GM21529 (cell line): ENCODE data around the gene BCL11B.

ENCODE experiments used
- ATAC-seq: cut with Tn5 transposase; IDR thresholded peaks from one replicate; pipeline ENCODE4 v1.9.1; 2021; ENCODE audit not compliant: unreplicated experiment

BCL11B gene

DNA sequence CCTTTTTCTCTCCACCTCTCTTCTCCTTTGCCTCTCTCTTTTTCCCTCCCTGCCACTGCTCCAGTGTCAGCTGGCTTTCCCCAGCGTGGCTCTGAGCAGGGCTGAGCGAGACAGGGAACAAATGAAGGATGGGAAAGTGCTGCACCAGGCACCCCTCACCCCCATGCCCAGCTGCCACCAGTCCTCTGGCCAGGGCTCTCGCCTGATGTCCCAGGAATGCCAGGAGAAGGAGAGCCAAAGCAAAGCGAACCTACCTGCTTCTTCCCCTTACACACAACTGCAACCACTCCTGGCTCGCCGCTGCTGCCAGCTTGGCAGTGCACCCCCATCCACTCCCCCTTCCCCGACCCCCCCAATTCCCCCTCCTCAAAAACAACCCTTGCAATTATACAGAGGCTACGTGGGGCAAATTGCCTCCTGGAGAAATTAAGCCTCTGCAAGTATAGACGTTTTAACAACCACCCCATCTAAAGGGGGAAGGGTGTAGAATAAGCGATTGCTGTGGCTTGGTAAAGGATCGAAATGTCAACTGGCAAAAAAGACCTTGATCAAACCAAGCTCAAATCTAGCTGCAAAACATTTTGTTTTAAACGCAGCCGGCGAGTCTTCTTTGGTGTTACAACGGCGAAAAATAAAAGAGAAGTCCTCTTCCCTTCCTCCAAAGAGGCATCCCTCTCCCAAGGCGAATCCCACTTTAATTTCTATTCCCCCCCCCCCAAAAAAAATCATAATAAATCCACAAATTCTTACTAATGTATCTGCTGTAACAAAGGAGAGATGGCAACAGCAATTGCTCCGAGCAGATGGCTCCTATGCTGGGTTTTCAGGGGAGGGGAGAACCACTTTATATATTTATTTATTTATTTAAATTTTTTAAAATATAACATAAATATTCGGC lies 2.9 kb downstream of the BCL11B start:
- no peak for ATAC-seq

DNA sequence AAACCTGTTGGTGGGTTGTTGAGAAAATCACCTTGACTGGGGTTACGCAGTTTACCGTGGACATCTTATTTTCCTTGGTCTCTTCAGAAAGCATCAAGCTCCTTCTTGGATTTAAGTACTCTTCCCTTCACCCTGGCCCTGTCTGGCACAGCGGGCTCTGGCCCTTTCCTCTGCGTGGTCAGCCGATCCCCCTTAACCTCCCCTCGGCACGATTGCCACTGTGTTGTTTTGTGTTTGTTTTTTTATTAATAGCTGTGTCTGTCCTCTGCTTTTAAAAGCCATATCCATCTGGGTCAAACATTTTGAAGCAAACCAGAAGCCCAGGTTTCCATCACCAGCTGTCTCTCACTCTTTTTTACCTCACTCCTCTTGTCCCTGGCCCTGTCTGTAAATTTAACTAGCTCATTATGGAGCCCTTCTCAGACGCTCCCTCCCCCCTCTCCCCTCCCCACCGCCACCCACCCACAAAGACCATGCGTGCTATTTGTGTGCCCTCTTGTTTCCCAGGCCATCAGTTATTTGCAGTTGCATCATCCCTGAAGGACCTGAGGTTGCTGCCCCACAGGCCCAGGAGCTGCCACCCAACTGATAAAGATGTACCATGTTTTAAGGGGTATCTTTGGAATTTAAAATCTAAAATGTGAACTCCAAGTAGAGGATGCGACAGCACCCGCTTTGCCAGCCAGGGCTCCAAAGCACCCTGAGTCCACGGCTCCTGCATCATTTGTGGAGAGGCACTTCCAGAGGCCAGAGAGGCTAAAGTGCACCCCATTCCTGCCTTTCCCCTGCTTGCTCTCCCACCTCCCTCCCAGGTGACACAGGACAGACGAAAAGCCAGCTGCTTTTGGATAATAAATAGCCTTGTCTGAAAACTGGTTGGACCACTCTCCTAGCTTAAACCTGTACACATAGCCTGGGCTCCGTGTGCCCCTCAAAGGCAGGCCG lies 3.9 kb downstream of the BCL11B start:
- ATAC-seq = no peak

DNA sequence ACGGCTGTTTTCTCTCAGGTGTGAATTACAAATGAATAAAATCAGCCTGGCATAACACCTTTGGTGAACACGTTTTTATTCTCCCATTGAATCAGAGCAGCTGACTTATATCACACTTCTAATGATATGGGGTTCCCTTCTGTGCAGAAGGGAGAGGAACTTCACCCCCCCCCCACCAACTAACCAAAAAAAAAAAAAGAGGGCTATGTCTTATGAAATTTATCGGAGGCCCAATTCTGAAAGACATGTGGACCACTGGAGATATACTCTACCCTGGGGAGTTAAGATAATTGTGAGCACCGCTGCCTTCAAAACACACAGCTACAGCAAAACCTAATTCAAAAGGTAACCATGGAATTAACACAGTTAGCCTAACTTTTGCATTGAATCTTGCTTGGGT lies 4.6 kb downstream of the BCL11B start:
- no peak for ATAC-seq

DNA sequence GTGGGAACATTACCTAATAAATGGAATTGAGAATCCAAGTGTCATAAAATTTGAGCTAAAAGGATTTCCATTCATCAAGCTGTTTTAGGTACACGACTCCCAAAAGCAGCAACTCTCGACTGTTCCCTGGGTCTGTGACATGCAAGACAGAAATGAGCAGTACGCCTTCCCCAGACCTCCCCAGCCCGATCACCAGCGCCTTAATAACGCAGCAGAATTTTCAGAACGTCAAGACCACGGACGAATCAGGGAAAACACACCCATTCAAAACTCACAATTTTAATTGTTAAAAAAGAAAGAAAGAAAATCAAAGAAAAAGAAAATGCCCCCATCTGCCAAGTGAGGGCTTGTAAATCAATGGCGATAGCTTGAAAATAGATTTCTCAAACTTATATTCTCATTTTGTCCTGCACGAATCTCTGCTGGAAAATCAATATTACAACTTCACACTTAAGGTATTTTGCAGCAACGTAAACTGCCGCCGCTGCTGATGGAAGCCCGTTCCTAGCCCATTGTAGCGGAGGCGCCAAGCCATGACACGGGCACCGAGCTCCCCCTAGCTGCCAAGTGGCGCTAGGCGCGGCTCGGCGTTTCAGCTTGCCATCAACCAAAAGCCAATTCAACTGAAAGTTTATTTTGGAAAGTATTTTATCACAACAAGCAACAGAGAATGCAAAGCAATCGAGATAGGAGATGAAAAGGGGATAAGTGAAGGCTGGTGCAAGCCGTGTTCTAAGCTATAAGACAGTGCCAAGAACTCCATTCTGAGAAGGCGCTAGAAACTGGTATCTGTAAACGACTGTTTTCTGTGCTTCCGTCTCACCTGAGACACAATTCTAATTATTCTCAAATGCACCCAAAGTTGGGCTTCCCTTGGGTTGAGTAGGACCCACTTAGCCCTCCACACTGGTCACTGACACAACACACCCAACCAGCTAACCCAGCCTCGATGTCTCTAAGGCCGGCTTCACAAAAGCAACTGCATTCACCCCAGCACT lies 5.5 kb downstream of the BCL11B start:
- no peak for ATAC-seq

DNA sequence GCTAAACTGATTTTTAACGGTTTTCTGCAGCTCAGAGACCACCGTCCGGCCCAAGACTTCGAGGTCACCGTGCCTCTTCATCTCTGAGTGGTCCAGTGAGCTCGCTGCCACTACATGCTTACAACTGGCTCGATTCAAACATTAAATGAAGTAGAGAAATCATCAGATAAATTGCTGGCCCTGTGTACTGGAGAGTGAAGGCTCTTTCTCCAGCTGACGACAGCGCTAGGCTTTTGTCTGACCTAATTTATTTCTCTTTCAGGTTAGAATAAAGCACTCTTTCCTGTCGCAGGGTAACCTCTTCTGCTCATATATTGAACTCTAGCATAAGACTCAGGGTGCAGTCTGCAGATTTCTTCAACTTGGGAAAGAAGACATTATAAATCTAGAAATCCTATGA lies 6.4 kb downstream of the BCL11B start:
- ATAC-seq = no peak

DNA sequence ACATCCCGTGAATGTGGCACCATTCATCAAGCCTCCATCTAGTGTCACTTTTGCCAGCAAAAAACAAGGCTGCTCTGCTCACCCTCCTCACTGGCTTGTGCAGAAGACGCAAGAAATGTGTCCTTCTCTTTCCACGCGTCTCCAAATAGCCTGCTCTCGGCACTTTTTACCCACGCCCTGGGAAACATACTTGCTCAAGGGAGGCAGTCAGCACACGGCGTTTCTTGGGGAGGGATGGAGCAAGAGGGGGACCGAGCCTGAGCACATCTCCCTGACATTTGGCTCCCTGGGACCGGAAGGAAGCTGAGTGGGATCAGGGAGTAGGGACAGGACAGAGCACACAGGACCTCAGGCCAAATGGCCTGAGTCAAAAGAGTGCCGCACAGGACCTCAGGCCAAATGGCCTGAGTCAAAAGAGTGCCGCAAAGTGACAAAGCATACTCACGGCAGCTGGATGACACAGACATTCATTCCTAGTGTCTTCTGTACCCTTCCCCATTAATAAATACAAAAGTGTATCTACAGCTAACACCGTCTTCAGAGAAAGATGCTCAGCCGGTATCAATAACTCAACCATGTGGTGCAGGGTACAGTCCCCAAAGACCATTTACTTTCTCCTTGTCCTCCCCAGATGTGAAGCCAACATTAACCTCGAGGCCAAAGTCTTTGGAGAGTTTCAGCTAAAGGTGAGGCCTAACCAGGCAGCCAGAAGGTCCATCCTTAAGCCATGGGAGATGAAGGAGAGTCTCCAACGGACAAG lies 7.1 kb downstream of the BCL11B start:
- ATAC-seq = no peak

DNA sequence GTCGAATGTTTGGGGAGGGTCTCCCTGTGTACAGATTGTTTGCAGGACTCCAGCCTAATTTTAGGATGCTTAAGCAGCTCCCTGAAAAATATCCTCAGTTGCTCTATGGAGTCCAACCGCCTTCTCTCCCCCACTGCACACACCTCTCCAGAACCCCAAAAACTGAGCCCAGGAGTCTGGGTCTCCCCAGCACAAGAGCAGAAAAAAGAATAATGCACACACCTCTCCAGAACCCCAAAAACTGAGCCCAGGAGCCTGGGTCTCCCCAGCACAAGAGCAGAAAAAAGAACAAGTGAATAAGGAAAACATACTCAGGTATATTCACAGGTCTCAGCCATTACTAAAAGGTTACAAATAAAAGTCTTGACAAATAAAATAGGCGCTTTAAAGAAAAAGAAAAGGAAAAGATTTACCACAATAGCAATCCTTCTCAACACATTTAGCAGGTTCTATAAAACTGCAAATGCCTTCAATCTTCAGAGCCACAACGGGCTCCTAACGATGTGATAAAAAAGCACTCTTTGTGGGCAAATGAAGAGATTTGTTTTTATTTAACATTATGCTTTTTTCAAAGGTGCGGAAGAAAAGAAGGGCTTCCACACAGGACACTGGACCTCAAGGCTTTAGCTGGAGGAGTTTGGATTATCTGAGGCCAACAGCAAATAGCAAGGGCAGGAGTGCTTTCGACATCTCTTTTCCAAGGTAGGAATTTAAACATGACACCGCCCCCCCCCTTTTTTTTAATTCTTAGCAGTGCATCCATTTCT lies 8.2 kb downstream of the BCL11B start:
- ATAC-seq = no peak

DNA sequence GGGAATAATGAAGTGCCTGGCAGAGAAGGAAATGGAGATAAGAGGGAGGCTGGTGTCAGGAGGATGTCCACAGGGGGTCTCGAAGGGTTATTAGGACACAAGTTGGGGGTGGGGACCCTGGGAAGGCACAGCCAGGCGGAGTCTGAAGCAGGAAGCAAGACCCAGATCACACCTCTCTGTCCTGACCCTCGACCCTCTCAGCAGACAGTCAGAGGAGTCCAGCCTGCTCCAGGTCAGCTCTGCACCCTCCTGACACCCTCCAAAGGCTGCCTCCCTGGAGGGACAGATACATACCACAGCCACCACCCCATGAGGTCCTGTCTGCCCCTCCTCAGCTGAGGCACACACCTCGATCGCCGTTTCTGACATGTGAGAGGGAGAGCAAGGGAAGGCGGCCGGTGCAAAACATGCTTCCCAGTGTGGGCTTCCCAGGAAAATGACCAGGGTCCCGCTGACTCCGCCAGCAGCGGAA lies 9.0 kb downstream of the BCL11B start:
- ATAC-seq = no peak

DNA sequence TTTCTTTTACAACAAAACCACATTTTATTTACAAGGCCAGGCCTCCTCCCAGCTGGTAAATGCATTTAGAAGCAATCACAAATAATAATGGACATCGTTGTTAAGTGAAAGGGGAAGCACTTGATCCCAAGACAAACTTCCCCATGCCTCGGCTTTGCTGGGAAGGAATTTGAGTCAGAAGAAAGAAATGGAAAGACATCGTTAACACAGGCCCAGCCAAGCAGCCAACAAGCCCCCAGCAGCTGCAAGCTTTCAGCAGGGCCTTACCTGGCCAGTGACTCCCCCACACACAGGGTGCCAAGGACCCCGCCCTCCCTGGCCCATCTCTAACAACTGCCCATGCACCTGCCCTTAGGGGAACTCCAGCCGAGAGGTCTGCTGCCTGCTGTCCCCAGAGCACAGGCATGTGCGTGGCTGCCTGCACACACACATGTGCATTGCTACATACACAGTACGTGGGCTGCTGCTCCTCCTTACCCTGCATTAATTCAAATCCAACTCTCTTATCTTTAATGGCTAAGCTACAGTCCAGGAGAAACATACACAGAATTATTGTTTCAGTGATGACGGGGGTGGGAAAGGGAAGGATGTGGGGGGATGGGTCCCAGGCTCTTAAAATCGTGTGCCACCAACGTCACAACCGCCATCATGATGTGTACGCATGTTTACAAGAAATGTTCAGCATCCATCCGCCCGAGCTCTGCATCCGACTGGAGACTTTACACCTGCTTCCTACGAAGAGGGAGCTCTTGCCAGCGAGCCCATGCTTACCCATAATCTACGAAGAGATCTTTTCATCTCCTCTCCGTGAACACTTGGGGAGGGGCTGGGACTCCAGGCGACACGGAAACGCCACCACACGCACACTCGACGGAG lies 9.8 kb downstream of the BCL11B start:
- no peak for ATAC-seq

DNA sequence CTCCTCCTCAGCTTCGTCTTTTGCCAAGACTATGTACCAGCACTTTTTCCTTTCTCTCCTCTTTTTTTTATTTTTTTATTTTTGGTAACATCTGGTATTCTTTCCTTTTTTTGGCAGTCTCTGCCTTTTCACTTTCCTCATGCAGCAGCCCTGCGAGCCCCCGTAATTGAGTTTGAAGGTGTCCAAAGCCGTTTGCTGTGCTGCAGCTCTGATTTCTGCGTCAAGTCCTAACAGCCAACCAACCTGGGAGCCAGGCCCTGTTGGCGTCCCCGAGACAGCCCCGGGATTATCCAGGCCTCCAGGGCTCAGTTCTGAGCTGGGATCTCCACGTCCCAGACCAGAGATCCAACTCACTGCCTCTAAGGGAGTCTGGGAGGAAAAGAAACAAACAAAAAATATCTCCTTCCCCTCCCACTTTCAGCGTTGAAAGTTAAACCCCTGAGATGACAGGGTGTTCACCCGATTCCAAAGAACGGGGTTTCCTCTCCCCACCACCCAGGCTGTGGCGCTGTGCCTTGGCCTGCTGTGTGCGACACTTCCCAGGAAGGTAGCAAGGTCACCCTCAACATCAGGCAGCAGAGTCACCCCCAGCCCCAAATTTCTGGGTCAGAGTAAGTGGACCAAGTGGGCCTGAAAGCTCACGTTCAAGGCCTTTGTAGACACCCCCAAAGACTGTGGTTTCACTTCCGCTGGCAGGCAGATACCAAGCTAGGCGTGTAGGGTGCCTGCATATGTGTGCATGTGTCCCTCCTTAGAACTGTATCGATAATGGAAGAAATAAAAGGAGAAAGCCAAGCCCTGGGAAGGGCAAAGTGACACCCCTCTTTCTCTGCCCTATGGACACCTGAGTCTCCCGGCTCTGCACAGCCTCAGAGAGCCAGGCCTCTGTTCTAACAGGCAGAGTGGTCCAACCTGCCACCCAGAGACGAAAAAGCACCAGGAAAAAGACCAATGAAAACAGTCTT lies 11.1 kb downstream of the BCL11B start:
- no peak for ATAC-seq

DNA sequence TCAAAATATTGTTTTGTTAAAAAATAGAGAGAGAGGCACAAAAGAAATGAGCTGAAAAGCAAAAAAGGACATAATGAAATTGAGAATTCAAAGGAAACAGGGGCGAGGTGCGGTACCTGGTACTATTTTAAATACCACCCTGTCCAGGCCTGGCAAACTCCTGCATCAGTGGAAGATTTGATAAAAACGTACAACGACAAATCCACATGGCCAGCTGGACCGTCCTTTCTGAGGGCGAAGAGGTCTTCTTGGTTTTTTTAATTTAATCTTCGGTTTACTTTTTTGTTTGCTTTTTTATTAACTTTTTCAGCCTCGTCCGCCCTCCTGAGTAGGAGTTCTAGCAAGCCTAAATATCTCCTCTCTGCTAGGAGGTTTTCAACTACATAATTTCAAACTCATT lies 11.9 kb downstream of the BCL11B start:
- ATAC-seq = no peak

DNA sequence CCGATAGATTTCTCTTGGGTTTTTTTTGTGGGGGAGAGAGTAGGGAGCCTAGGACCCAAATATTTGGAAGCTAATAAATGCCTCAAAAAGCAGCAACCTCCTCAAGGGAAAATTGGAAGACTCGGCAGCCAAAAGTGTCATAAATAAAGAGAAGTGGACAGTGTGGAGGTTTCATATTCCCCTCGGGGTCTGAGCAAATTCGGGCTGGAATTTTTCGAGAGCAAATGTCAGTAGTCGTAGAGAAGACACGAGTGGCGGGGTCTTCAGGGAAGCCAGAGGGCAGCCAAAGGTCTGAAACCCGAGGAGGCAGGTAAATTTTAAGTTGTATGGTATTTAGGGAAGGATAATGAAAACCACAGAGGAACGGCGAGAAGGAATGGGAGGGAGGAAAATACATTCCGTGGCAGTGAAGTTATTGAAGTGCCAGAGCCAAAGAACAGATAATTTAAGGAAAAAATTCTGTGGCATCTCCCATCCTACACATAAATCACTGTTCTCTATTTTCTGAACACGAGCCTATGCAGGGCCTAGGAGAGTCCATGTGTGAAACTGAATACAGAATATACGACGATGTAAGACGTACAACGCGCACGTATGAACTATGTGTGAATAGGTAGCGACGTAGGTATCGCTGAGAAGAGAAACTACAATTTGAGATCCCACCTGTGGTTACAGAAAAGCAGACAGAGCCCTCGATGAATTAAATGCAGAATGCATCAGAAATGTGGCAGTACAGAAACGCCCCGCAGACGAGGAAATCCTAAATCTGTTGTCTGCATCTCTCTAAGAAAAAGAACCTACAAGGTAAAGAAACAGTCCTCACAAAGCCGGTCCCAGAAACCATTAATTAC lies 12.9 kb downstream of the BCL11B start:
- no peak for ATAC-seq

DNA sequence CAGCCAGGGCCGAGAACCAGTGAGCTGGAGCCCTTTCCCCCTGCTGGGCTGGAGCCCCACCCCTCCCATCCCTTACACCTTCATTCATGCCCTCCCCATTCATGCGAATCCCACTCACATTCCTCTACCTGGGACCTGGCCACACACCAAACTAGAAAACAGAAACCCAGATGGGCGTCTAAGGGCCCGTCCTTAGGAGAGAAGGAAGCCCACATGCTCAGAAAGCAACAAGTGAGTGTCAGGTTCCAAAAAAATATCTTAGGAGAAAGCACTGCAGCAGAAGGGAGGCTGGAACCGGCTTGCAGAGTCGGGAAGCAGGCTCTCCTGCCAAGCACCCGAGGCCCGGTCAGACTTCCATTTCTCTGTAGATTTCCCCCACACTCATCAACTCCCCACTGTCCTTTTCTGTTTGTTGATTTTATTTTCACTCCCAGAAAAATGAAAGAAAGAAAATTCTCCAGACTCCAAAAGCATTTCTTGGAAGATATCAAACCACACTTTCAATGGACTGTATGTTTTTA lies 13.6 kb downstream of the BCL11B start:
- ATAC-seq = no peak

DNA sequence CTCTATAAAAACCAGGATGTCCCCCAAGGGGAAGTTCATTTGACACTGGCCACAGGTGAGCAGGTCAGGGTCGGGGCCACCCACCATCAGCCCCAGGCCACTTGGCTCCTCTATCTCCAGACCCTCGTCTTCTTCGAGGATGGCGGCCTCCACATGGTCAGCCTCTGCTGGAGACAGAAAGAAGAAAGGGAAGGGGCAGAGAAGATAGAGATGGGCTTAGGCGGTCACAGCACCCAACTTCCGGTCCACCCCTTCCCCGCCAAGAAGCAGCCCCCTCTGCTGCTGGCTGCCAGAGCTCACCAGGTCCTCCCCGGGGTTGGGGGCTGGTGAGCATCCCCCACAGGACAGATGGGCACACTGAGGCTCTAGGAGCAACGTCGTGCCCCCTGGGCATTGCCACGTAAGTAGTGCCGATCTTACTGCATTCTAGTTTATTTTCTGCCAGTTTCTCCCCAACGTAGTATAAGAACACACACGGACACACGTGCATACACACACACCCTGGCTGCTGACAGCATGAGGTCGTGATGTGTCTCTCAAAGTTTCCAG lies 14.2 kb downstream of the BCL11B start:
- no peak for ATAC-seq

DNA sequence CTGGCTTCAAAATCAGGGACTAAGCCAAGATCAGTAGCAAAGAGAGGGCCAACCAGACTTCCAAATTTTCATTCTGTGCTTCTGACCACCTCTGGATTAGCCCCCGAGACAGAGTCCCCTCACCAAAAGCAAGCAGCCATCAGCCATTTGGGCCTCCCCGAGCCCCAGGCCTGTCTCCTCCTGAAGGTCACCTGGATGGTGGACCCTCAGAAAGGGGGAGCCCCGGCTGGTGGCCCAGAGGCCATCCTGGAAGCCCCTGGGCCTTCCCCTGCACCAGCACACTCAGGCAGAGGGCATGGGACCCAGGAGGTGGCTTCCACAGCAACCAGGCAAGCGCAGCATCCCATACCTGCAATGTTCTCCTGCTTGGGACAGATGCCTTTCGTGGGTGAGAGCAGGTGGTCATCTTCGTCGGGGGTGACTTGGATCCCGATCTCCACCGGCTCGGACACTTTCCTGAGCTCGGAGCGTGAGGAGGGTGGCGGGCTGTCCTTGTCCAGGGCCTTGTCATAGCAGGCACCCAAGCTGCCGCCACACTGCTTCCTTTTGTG lies 14.8 kb downstream of the BCL11B start:
- ATAC-seq = no peak
